ENCODE measurements around the gene LILRB5.
"Not testable (repeated sequence)": the region's sequence is repeated elsewhere in the genome, so short reads cannot be mapped to it uniquely, and the experiment has no call there.

LILRB5 gene

GRCh38 chr19:54275951-54276350 is 18.9 kb upstream of the LILRB5 start:
- DNase-seq (ENCODE audit: low read depth) = no peak

GRCh38 chr19:54274516-54274915 is 17.4 kb upstream of the LILRB5 start:
- DNase-seq (ENCODE audit: low read depth) = not testable (repeated sequence)

- DNase-seq (ENCODE audit: low read depth) = no peak
Measured at GRCh38 chr19:54273821-54274220, 16.7 kb upstream of the LILRB5 start.

- not testable (repeated sequence) for DNase-seq (ENCODE audit: low read depth)
Measured at GRCh38 chr19:54272181-54272580, 15.1 kb upstream of the LILRB5 start.

- DNase-seq (ENCODE audit: low read depth) = not testable (repeated sequence)
Measured at GRCh38 chr19:54271587-54271986, 14.5 kb upstream of the LILRB5 start.

GRCh38 chr19:54271106-54271505 is 14.0 kb upstream of the LILRB5 start:
- DNase-seq (ENCODE audit: low read depth) = no peak

GRCh38 chr19:54268936-54269335 is 11.9 kb upstream of the LILRB5 start:
- DNase-seq (ENCODE audit: low read depth) = no peak

- peak; percentile 60 for DNase-seq (ENCODE audit: low read depth)
Measured at GRCh38 chr19:54266133-54266532, 9.1 kb upstream of the LILRB5 start.

- no peak for DNase-seq (ENCODE audit: low read depth)
Measured at GRCh38 chr19:54262470-54262869, 5.4 kb upstream of the LILRB5 start.

- no peak for DNase-seq (ENCODE audit: low read depth)
Measured at GRCh38 chr19:54262066-54262465, 5.0 kb upstream of the LILRB5 start.

GRCh38 chr19:54256250-54257115 is 590 bp downstream of the LILRB5 start:
- DNase-seq (ENCODE audit: low read depth) = no peak

GRCh38 chr19:54255105-54255775 is 1.8 kb downstream of the LILRB5 start:
- DNase-seq (ENCODE audit: low read depth) = no peak

- DNase-seq (ENCODE audit: low read depth) = no peak
Measured at GRCh38 chr19:54254195-54254906, 2.7 kb downstream of the LILRB5 start.

GRCh38 chr19:54253331-54254194 is 3.5 kb downstream of the LILRB5 start:
- DNase-seq (ENCODE audit: low read depth) = no peak

- DNase-seq (ENCODE audit: low read depth) = no peak
Measured at GRCh38 chr19:54252845-54253244, 4.2 kb downstream of the LILRB5 start.

GRCh38 chr19:54252243-54252642 is 4.8 kb downstream of the LILRB5 start:
- DNase-seq (ENCODE audit: low read depth) = no peak

- DNase-seq (ENCODE audit: low read depth) = peak; percentile 18
Measured at GRCh38 chr19:54248016-54248601, 9.0 kb downstream of the LILRB5 start.

GRCh38 chr19:54247106-54247930 is 9.8 kb downstream of the LILRB5 start:
- no peak for DNase-seq (ENCODE audit: low read depth)

- DNase-seq (ENCODE audit: low read depth) = no peak
Measured at GRCh38 chr19:54245936-54246335, 11.1 kb downstream of the LILRB5 start.

- not testable (repeated sequence) for DNase-seq (ENCODE audit: low read depth)
Measured at GRCh38 chr19:54243809-54244208, 13.3 kb downstream of the LILRB5 start.

Data from stimulated activated CD8-positive, alpha-beta memory T cell treated with anti-CD3 and anti-CD28 coated beads, Interleukin-7, amount 100 ng/mL, for 24 hours (primary cell).